Measurements from ENCODE around the gene ANXA6. TPM values are rescaled to one million over a fixed set of nuclear protein-coding genes. Genes with fewer than 3 reads are reported as not detected.
"Not testable (repeated sequence)": the region's sequence is repeated elsewhere in the genome, so short reads cannot be mapped to it uniquely, and the experiment has no call there.

ANXA6 gene
- total RNA-seq, 2 donors from 2014 or later = 328 to 430 TPM

GRCh38 chr5:151182976-151183375 lies 25.4 kb upstream of the ANXA6 start:
- intact Hi-C loops (cut with DNase I) = no loop called here
- DNase-seq (ENCODE audit: low spot score) = no peak

GRCh38 chr5:151182524-151182900 lies 24.9 kb upstream of the ANXA6 start:
- intact Hi-C loops (cut with DNase I) = no loop called here
- no peak for DNase-seq (ENCODE audit: low spot score)

DNA sequence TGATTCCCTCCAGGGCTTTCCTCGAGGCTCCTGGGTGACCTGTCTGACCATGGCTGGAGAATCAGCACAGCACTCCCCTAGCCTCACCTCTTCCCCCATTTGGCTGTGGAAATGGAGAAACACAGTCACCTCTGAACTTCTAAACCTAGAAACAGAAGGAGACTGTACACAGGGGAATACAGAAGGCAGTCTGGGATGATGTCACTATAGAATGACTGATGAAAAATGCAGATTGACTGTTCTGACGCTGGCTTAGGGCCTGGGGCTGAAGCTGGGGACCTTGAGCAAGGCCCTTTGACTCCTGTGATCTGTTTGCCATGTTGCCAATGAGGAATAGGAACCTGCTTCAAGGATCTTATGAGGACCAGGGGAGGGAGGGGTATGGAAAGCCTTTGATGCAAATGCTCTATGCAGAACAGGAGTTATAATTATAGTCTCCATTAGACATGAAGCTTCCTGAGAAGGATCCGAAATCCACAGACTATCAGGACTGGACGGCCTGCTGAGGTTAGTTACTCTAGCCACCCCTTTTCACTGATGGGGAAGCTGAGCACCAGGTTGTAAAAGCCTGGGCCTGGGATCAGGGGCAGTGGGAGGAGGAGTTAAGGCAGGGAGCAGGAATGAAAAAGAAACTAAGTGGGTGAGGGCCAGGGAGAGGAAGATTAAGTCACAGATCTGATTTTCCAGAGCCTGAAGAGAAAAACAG lies 24.4 kb upstream of the ANXA6 start:
- DNase-seq (ENCODE audit: low spot score) = no peak
- intact Hi-C loops (cut with DNase I) = no loop called here

- intact Hi-C loops (cut with DNase I) = no loop called here
- no peak for DNase-seq (ENCODE audit: low spot score)
Observed at GRCh38 chr5:151180291-151180690, 22.7 kb upstream of the ANXA6 start.

- DNase-seq (ENCODE audit: low spot score) = no peak
Observed at GRCh38 chr5:151179489-151179840, 21.9 kb upstream of the ANXA6 start.

DNA sequence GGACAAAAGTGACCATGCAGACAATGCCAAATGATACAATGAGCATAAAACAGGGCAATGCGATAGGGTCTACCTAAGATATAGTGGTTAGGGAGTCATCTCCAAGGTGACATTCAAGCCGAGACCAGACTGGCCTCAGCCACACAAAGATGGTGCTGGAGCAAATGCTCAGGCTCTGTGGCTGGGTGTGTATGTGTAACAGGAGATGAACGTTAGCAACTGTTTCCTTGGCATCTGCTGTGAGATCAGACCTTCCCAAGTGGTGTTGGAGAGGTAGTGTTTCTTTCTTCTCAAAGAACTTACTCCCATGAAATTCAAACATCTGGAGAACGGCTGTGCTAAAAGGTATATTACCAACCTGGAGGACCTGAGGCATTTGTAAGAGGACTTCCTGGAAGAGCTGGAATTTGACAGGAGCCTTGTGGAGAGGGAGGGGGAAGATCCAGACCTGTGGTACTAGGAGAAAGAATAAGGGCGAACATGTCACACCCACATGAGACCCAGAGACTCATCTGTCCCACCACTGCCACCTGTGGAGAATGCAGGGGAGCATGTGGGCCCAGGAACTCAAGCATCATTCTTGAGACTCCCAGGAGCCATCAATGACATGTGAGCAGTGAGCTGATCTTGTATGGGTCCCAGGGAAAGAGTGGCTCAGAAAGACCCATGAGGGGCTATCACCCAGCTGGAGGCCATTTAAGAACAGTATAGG lies 21.4 kb upstream of the ANXA6 start:
- intact Hi-C loops (cut with DNase I) = loop anchor here in 1 of 2 donors (10.0 kb wide), 1 partner anchor 46 kb away; the partner anchor contains the start of gene CCDC69
- DNase-seq (ENCODE audit: low spot score) = no peak

More at GRCh38 chr5:151179489-151179840, 21.9 kb upstream of the ANXA6 start:
- intact Hi-C loops (cut with DNase I) = loop anchor here in 1 of 2 donors (10.0 kb wide), 1 partner anchor 45 kb away; the partner anchor contains the start of gene CCDC69

DNA sequence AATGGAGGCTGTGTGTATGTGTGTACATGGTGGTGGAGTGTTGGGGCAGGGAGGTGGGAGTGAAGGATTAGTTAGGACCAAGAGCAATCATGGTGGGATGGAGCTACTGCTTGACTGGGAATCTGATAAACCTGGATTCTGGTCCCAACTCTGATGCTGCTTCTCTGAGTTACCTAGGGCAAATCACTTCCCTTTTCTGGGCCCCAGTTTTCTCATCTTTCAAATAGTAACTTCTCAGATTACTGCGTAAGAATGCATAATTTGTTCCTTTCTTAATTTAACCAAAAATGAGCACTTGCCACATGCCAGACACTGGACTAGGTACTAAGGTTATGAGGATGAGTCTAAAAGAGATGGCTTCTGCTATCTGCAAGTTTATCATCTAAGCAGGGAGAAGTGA lies 20.8 kb upstream of the ANXA6 start:
- no peak for DNase-seq (ENCODE audit: low spot score)

DNA sequence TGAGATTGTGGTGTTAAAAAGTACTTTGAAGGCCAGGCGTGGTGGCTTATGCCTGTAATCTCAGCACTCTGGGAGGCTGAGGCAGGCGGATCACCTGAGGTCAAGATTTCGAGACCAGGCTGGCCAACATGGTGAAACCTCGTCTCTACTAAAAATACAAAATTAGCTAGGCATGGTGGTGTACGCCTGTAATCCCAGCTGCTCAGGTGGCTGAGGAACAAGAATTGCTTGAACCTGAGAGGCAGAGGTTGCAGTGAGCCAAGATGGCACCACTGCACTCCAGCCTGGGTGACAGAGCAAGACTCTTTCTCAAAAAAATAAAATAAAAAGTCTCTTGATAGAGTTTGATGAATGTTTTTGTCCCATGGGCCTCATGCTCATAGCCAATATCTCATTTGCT lies 18.7 kb upstream of the ANXA6 start:
- intact Hi-C loops (cut with DNase I) = loop anchor here in 1 of 2 donors (10.0 kb wide), 1 partner anchor 49 kb away; the partner anchor contains the start of gene CCDC69
- not testable (repeated sequence) for DNase-seq (ENCODE audit: low spot score)

More for the DNA sequence above, 20.8 kb upstream of the ANXA6 start:
- intact Hi-C loops (cut with DNase I) = loop anchor here in 1 of 2 donors (10.0 kb wide), 1 partner anchor 46 kb away; the partner anchor contains the start of gene CCDC69

DNA sequence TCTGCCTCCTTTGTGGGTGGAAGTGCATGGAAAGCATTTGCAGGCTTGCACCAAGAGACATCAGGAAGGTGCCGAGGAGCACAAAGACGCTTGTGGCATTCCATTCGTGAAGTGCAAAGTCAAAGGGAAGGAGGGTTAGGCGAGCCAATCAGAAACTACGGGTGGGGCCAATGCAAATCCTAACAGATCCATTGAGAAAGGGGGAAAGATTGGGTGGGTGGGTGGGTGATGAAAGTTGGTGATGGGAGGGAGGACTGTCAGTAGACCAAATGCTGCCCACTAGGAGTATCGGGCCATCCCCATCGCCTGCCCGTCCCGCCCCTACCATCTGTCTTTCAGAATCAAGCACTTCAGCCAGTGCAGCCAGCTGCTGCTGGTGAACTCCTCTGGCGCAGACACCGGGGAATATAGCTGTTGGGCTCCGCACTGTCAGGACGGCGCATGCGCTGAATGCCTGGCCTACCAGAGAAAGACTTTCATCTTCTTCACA lies 17.1 kb upstream of the ANXA6 start:
- DNase-seq (ENCODE audit: low spot score) = peak; percentile 74
- intact Hi-C loops (cut with DNase I) = loop anchor here in 1 of 2 donors (10.0 kb wide), 1 partner anchor 50 kb away; the partner anchor contains the start of gene CCDC69

DNA sequence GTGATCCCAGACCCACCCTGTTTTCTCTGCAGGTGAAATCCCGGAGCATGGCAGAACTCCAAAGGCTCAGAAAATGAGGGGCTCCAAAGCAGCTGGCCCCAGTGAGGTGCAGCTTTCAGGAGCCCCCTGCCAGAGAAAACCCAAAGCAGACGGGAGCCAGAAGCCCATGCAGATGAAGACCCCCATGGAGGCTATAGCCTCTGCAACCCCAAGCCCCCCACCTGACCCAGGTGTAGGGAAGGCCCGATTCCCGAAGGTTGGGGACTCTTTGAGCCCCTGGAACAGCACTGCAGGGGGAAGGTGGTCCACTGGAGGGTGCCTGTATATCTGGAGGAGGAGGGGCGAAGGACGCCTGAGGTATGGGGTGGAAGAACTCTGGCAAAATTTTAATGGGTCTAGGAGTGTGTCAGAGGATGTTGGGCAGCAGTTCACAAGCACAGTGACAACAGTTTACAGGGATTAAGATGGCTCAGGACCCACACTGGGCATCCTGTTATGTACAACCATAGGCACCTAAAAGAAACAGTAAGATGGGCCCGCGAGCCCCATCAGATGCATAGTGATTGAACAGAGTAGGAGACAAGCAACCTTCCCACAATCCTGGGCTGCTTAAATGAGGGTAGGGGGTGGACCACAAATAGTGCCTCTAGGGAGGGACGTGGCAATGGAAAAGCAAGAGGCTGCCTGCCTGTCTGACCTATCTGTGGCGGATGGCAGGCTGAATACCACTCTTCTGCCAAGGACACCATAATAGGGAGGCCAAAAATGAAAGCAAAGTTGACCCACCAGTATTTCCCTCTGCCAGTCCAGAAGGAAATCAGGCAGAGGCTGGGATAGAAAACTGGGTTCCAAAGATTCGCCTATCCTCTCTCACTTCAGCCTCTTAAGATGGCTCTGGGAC lies 16.4 kb upstream of the ANXA6 start:
- DNase-seq (ENCODE audit: low spot score) = peak; percentile 36

GRCh38 chr5:151171529-151171928 lies 13.9 kb upstream of the ANXA6 start:
- intact Hi-C loops (cut with DNase I) = loop anchor here in 1 of 2 donors (10.0 kb wide), 1 partner anchor 53 kb away; the partner anchor contains the start of gene CCDC69
- DNase-seq (ENCODE audit: low spot score) = no peak

More for the DNA sequence above, 16.4 kb upstream of the ANXA6 start:
- intact Hi-C loops (cut with DNase I) = loop anchor here in 1 of 2 donors (10.0 kb wide), 1 partner anchor 51 kb away; the partner anchor contains the start of gene CCDC69

- DNase-seq (ENCODE audit: low spot score) = peak; percentile 38
- intact Hi-C loops (cut with DNase I) = no loop called here
Observed at GRCh38 chr5:151168602-151169344, 11.2 kb upstream of the ANXA6 start.

GRCh38 chr5:151167022-151167421 lies 9.4 kb upstream of the ANXA6 start:
- intact Hi-C loops (cut with DNase I) = loop anchor here in 1 of 2 donors (1.0 kb wide), 1 partner anchor 23 kb away; no protein-coding TSS in a partner anchor
- DNase-seq (ENCODE audit: low spot score) = peak; percentile 40

DNA sequence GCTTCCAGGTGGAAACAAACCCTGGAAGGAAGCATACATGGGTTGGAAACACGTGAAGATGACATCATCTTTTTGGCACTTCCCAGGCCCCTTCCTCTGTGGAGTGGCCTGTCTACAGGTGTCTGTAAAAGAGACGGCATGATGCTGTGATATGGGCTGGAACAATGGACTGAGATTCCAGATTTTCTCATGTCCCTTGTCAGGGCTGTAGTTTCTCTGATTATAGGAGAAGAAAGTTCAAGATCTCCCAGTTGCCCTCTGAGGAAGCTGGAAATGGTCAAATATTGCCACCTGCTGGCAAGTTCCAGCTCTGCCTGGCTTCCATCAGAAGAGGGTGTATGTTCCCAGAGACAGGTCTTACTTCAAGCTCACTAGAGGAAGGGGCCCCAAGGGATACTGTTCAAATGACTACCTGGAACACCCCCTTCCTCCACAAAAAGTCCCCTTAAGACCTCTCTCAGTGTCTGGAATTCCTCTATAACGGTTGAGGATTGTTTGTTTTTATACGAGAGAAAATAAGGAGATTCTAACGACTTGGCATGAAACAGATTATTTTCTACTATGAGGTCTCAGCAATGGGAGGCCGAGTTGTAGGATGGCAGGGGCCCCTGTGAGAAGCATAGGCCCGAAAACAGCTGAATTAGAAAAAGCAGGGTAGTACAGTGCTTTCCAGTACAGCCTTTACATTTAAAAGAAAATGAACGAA lies 7.3 kb upstream of the ANXA6 start:
- peak; percentile 89 for DNase-seq (ENCODE audit: low spot score)
- intact Hi-C loops (cut with DNase I) = loop anchor here (5.0 kb wide), 2 partner anchors 38 to 113 kb away; no protein-coding TSS in a partner anchor

- DNase-seq (ENCODE audit: low spot score) = no peak
- intact Hi-C loops (cut with DNase I) = loop anchor here (5.0 kb wide), 2 partner anchors 35 to 110 kb away; no protein-coding TSS in a partner anchor
Observed at GRCh38 chr5:151162776-151163175, 5.2 kb upstream of the ANXA6 start.

DNA sequence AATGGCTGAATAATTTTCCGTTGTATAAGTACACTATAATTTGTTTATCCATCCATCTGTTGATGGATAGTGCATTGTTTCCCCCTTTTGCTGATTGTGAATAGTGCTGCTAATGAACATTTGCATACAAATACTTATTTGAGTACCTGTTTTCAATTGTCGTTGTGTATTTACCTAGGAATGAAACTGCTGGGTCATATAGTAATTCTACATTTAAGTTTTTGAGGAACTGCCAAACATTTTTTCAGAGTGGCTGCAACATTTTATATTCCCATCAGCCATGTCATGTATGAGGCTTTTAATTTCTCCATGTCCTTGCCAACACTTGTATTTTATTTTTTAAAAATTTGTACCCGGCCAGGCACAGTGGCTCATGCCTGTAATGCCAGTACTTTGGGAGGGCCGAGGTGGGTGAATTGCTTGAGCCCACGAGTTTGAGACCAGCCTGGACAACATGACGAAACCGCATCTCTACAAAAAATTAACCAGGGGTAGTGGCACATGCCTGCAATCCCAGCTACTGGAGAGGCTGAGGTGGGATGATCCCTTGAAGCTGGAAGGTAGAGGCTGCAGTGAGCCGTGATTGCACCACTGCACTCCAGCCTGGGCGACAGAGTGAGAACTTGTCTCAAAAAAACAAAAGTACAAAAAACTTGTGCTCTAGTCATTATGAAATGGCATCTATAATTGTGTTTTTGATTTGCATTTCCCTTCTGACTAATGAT lies 2.2 kb upstream of the ANXA6 start:
- intact Hi-C loops (cut with DNase I) = loop anchor here (5.0 kb wide), 2 partner anchors 33 to 108 kb away; no protein-coding TSS in a partner anchor

DNA sequence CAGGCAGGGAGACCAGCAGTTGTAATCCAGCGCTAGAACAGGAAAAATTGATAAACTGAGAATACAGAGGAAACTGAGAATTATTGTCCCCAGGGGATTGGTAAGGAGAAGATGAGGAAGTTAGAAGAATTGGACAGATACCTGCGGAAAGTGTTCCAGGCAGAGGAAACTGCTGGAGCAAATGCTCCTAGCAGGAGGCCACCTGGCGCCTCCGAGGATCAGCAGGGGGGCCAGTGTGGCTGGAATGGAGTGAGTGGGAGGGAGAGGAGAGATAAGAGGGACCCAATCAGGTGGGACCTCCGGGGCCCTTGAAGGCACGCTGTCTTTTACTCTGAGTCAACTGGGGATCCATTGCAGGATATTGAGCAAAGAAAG lies 695 bp upstream of the ANXA6 start:
- intact Hi-C loops (cut with DNase I) = no loop called here
- DNase-seq (ENCODE audit: low spot score) = no peak

More for the DNA sequence above, 2.2 kb upstream of the ANXA6 start:
- DNase-seq (ENCODE audit: low spot score) = no peak

All from posterior vena cava (tissue), 2 donors.